GM12878 (cell line): ENCODE measurements around the gene UGGT2. TPM values are rescaled to one million over a fixed set of nuclear protein-coding genes. Genes with fewer than 3 reads are reported as not detected.

Source experiments
- ATAC-seq: fragments of 200-7000 bp; cut with Tn5 transposase; 3 replicates; pipeline ENCODE4 v1.9.1; 2020; ENCODE audit warnings: mild to moderate bottlenecking, moderate library complexity
- BruUV-seq: library from RNA; stranded (reverse); fragments of 400-500 nt; replicated peaks from 2 replicates; lab custom pipeline; 2021; lab: Mats Ljungman, UMichigan
- CTCF ChIA-PET: fragments of 300-600 bp; sonication (Branson Sonifier 250); formaldehyde crosslinking; extraction: SDS; loops from one replicate; lab custom pipeline; 2021; ENCODE audit warnings: inconsistent platforms; lab: Yijun Ruan, JAX
- POLR2A ChIA-PET: fragments of 350-600 bp; formaldehyde crosslinking; extraction: SDS; loops from one replicate; lab custom pipeline; 2021; ENCODE audit warnings: inconsistent platforms; lab: Charles Lee
- RAD21 ChIA-PET: fragments of 300-600 bp; sonication (Branson Sonifier 250); formaldehyde crosslinking; loops from one replicate; lab custom pipeline; 2023; ENCODE audit warnings: antibody characterized with exemption; ENCODE audit not compliant: unreplicated experiment; lab: Charles Lee
- SMC1A ChIA-PET: fragments of 300-600 bp; sonication (Branson Sonifier 250); formaldehyde crosslinking; loops from one replicate; lab custom pipeline; 2023; ENCODE audit not compliant: unreplicated experiment, uncharacterized antibody; lab: Charles Lee
- DNase-seq: peaks from one replicate; pipeline ENCODE4 v3.0.0-alpha.2; 2011; ENCODE audit warnings: low read depth, low spot score
- FAIRE-seq: peaks from 3 replicates; lab custom pipeline; 2011; peaks lifted over from hg19 to GRCh38; lab: Jason Lieb, UNC
- H2AFZ ChIP-seq: 2 replicates; pipeline ENCODE4 v1.6.0; 2011; ENCODE audit warnings: low read depth, low read length, control low read depth; ENCODE audit not compliant: control insufficient read depth
- H3K27ac ChIP-seq: 2 replicates; pipeline ENCODE4 v1.5.1; 2011; ENCODE audit warnings: control low read depth; ENCODE audit not compliant: control insufficient read depth, insufficient read depth
- H3K27me3 ChIP-seq, 2 experiments: replicated peaks in 1 of 2; 2 replicates each; pipeline versions ENCODE4 v1.6.0 to v1.6.1; 2011; ENCODE audit warnings: low read length in 1 of 2; ENCODE audit not compliant: control insufficient read depth in 2 of 2, insufficient read depth in 2 of 2
- H3K36me3 ChIP-seq, 2 experiments: 2 replicates each; pipeline ENCODE4 v1.5.1; 2011; ENCODE audit warnings: low read length in 1 of 2; ENCODE audit not compliant: control insufficient read depth in 2 of 2, insufficient read depth in 2 of 2
- H3K4me1 ChIP-seq: 2 replicates; pipeline ENCODE4 v1.6.1; 2011; ENCODE audit warnings: mild to moderate bottlenecking, low read length, moderate library complexity, mixed read lengths; ENCODE audit not compliant: control insufficient read depth, insufficient read depth
- H3K4me2 ChIP-seq: 2 replicates; pipeline ENCODE4 v1.6.0; 2011; ENCODE audit warnings: control low read depth; ENCODE audit not compliant: control insufficient read depth, insufficient read depth
- H3K4me3 ChIP-seq: fragments of 200-600 bp; sonication (generic); 2 replicates; pipeline ENCODE4 v1.5.1; 2016
- H3K79me2 ChIP-seq: 2 replicates; pipeline ENCODE4 v1.6.0; 2011; ENCODE audit warnings: low read length; ENCODE audit not compliant: control insufficient read depth, insufficient read depth
- H3K9ac ChIP-seq: 2 replicates; pipeline ENCODE4 v1.8.0; 2011; ENCODE audit warnings: low read length, control low read depth, mixed read lengths; ENCODE audit not compliant: control insufficient read depth, insufficient read depth
- H3K9me3 ChIP-seq: replicated peaks from 3 replicates; pipeline ENCODE4 v1.5.1; 2011; ENCODE audit warnings: mild to moderate bottlenecking, low read length; ENCODE audit not compliant: control insufficient read depth, insufficient read depth
- H4K20me1 ChIP-seq: 2 replicates; pipeline ENCODE4 v1.6.0; 2011; ENCODE audit not compliant: control insufficient read depth, insufficient read depth
- BMI1 ChIP-seq: fragments of 450-650 bp; IDR thresholded peaks from 2 replicates; pipeline ENCODE4 v1.6.1; 2016; ENCODE audit warnings: mild to moderate bottlenecking, moderate library complexity, borderline replicate concordance
- CUX1 ChIP-seq: IDR thresholded peaks from 2 replicates; pipeline ENCODE4 v1.6.1; 2012; ENCODE audit warnings: improper control_type of control experiment, low read depth, low read length; ENCODE audit not compliant: insufficient replicate concordance
- NR2C1 ChIP-seq: fragments of 450-650 bp; IDR thresholded peaks from 2 replicates; pipeline ENCODE4 v1.6.1; 2017; ENCODE audit warnings: antibody characterized with exemption, mild to moderate bottlenecking, moderate library complexity
- RAD21 ChIP-seq: IDR thresholded peaks from 2 replicates; pipeline ENCODE4 v1.6.1; 2011; ENCODE audit warnings: mild to moderate bottlenecking, low read depth, low read length, moderate library complexity; ENCODE audit not compliant: insufficient read depth
- ZNF687 ChIP-seq: fragments of 450-650 bp; IDR thresholded peaks from 2 replicates; pipeline ENCODE4 v1.6.1; 2017; ENCODE audit warnings: mild to moderate bottlenecking, moderate library complexity
- WGBS: methylation state at CpG from one replicate; pipeline ENCODE4 v1.1.6; 2016; ENCODE audit warnings: low lambda C conversion rate; ENCODE audit not compliant: insufficient replicate concordance, insufficient coverage; ENCODE audit errors: missing lambda C conversion rate; 5-methylcytosine and 5-hydroxymethylcytosine counted together
- in situ Hi-C: fragments of 300-500 bp; cut with MboI; formaldehyde crosslinking; loops from 9 replicates; pipeline ENCODE4 v1.14.3; 2018; ENCODE audit warnings: mixed read lengths
- intact Hi-C: fragments of 100-400 bp; cut with micrococcal nuclease; formaldehyde crosslinking; loops from one replicate; pipeline ENCODE4 v1.14.2; 2022; ENCODE audit not compliant: unreplicated experiment
- polyA plus RNA-seq, 11 experiments: library from polyadenylated mRNA; depleted of rRNA in 4 of 11; unstranded in 6 of 11; stranded (reverse) in 5 of 11; fragments of >200 nt; fragmentation: Nextera tagmentation in 4 of 11; fragmentation: Illumina TruSeq in 1 of 11; extraction: Ambion mirVana in 4 of 11; extraction: Trizol in 1 of 11; gene quantifications; 1 replicate in 1 of 11; 2 replicates in 10 of 11; pipeline versions ENCODE4 v1.2.1 to v1.2.3, GENCODE V29; 2011 to 2016; ENCODE audit warnings: inconsistent platforms in 2 of 11, missing spikeins in 2 of 11, low read depth in 1 of 11
- total RNA-seq, 4 experiments: library from RNA; depleted of rRNA in 3 of 4; stranded (reverse); fragments of >200 nt in 3 of 4; fragmentation: Illumina TruSeq in 1 of 4; extraction: Trizol in 1 of 4; gene quantifications; 2 replicates each; pipeline versions ENCODE4 v1.2.1 to v1.2.3, GENCODE V29; 2013 to 2021

UGGT2 gene
- total and polyA plus RNA-seq, 10 of the 15 experiments (the other 5 are each of a cell fraction or from before 2014, with no cell fraction given) = 4.9 to 29.0 (median 17.3) TPM

GRCh38 chr13:95787356-95788099 is 265.7 kb downstream of the UGGT2 start:
- Histone ChIP-seq H4K20me1 (no peaks in the 10 kb centered on the region), H3K27ac (no peak overlapping the region), H2AFZ (no peak overlapping the region), H3K36me3 (peaks cover 0 to 37% of the 10 kb centered on the region in 2 experiments; a peak in 3 of 4 replicates), H3K79me2 (no peaks in the 10 kb centered on the region)
- ChIA-PET POLR2A (no interaction called here), SMC1A (interaction anchor here (0.7 kb wide), 1 partner anchor 9 kb away, joined by 3 read pairs; no protein-coding TSS in a partner anchor)
- in situ Hi-C loops = no loop called here
- no peak for TF ChIP-seq BMI1
- TF ChIP-seq, all 136 proteins: peak for 0
- Histone ChIP-seq H3K4me2 (no peak overlapping the region), H3K4me3 (no peak overlapping the region), H3K27me3 (no peaks in the 10 kb centered on the region), H3K4me1 (no peaks in the 10 kb centered on the region), H3K9me3 (no peaks in the 10 kb centered on the region), H3K9ac (no peak overlapping the region)
- intact Hi-C loops = no loop called here
- CTCF ChIA-PET = interaction anchor here (0.6 to 1.5 kb wide), 3 partner anchors 14 to 152 kb away, joined by 3 to 5 read pairs (median 3); no protein-coding TSS in a partner anchor
- ATAC-seq (no peak), FAIRE-seq (no peak), DNase-seq (no peak)
- RAD21 ChIA-PET = interaction anchor here (1.2 kb wide), 1 partner anchor 8 kb away, joined by 4 read pairs; no protein-coding TSS in a partner anchor
- no TSS peak for BruUV-seq
- 53% methylated on average over 1 of the region's 1 CpG for WGBS

- SMC1A ChIA-PET = interaction anchor here (1.1 to 1.4 kb wide), 2 partner anchors 10 to 49 kb away, joined by 3 read pairs; no protein-coding TSS in a partner anchor
- H3K9ac ChIP-seq = no peak overlapping the region
- POLR2A ChIA-PET = no interaction called here
- H3K27me3 ChIP-seq = no peaks in the 10 kb centered on the region
- H3K4me1 ChIP-seq = no peaks in the 10 kb centered on the region
- no peaks in the 10 kb centered on the region; the same call in 2 of the 3 replicates for H3K9me3 ChIP-seq
- H4K20me1 ChIP-seq = no peaks in the 10 kb centered on the region
- CTCF ChIA-PET = no interaction called here
- RAD21 ChIA-PET = no interaction called here
- no peak for DNase-seq
- intact Hi-C loops (no loop called here), in situ Hi-C loops (no loop called here)
- H3K79me2 ChIP-seq = no peaks in the 10 kb centered on the region
- H3K4me2 ChIP-seq = no peak overlapping the region
- no peak overlapping the region for H2AFZ ChIP-seq
- 94% methylated on average over 3 of the region's 3 CpGs for whole genome bisulfite sequencing
- H3K36me3 ChIP-seq = peaks cover 2 to 28% of the 10 kb centered on the region in 2 experiments; a peak in 2 of 4 replicates
- no peak for FAIRE-seq
- no peak for ATAC-seq
- no peak overlapping the region for H3K4me3 ChIP-seq
- H3K27ac ChIP-seq = no peak overlapping the region
- no TSS peak for BruUV-seq
- TF ChIP-seq CUX1 = no peak
- no peak for TF ChIP-seq RAD21
- TF ChIP-seq ZNF687 = no peak
- no peak for TF ChIP-seq NR2C1
These were observed 268.3 kb downstream of the UGGT2 start for GRCh38 chr13:95784900-95785290.
